C4-2B (cell line): ENCODE results near the gene CXCL14.

ENCODE experiments used
- ZFX ChIP-seq: fragments of 450-650 bp; IDR thresholded peaks from 2 replicates; pipeline ENCODE4 v1.6.1; 2017
- TF ChIP-seq, protein P1 (sequence below): fragments of 450-650 bp; conservative IDR thresholded peaks from 2 replicates; pipeline ENCODE4 v1.5.1; 2017; ENCODE audit warnings: mild to moderate bottlenecking

DNA sequence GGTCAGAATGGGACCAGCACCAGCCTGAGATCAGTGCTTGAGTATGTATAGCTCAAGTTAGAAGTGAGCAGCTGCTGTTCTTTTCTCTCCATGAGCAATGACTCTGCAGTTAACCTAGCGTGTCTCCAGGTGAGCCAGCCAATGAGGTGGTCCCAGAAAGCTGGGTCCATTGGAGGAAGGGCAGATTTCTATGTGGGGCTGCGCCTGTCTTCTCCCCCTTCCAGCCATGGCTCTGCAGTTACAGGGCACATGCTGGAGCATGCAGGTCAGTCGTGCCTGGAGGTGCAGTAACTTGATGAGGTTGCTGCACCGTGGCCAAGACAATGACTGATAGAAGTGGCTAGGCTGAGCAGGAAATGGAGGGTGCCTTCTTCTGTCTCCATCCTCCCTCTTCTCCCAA, 29.6 kb upstream of the CXCL14 start:
- TF ChIP-seq, protein P1, sequence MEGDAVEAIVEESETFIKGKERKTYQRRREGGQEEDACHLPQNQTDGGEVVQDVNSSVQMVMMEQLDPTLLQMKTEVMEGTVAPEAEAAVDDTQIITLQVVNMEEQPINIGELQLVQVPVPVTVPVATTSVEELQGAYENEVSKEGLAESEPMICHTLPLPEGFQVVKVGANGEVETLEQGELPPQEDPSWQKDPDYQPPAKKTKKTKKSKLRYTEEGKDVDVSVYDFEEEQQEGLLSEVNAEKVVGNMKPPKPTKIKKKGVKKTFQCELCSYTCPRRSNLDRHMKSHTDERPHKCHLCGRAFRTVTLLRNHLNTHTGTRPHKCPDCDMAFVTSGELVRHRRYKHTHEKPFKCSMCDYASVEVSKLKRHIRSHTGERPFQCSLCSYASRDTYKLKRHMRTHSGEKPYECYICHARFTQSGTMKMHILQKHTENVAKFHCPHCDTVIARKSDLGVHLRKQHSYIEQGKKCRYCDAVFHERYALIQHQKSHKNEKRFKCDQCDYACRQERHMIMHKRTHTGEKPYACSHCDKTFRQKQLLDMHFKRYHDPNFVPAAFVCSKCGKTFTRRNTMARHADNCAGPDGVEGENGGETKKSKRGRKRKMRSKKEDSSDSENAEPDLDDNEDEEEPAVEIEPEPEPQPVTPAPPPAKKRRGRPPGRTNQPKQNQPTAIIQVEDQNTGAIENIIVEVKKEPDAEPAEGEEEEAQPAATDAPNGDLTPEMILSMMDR, result no peak
- TF ChIP-seq ZFX, result no peak
